Measurements from ENCODE around the gene HRH3. TPM values are rescaled to one million over a fixed set of nuclear protein-coding genes. Genes with fewer than 3 reads are reported as not detected.

HRH3 gene
- total RNA-seq, 6 donors from 2014 or later, result not detected

- ATAC-seq (ENCODE audit: low FRiP score in 2 of 2), result no peak
- Histone ChIP-seq H3K27me3 (no peaks in the 10 kb centered on the region), H3K36me3 (no peaks in the 10 kb centered on the region), H3K4me3 (no peak overlapping the region), H3K9me3 (no peaks in the 10 kb centered on the region), H3K27ac (no peak overlapping the region), H3K4me1 (peaks cover 4 to 15% (median 8%) of the 10 kb centered on the region in 4 donors)
- 45% methylated on average over 5 of the region's 5 CpGs; no CpG with 5 or more reads in 1 of the 2 donors for WGBS, 2 donors
- TF ChIP-seq EP300 (IDR thresholded peaks at IDR 0.05) (no peak), POLR2AphosphoS5 (IDR thresholded peaks at IDR 0.05) (no peak)
- DNase-seq, result peak in 1 of 2 donors; percentile 68
Measured at GRCh38 chr20:62234339-62234738, 14.3 kb upstream of the HRH3 start.

GRCh38 chr20:62233684-62234083, 13.6 kb upstream of the HRH3 start:
- H3K4me3 ChIP-seq, result no peak overlapping the region
- peaks cover 2 to 12% (median 6%) of the 10 kb centered on the region in 4 donors for H3K4me1 ChIP-seq
- no peaks in the 10 kb centered on the region for H3K36me3 ChIP-seq
- H3K27ac ChIP-seq, result no peak overlapping the region
- ATAC-seq (ENCODE audit: low FRiP score in 2 of 2), result no peak
- H3K9me3 ChIP-seq, result no peaks in the 10 kb centered on the region
- no peaks in the 10 kb centered on the region for H3K27me3 ChIP-seq
- DNase-seq, result no peak
- WGBS, 2 donors, result 62 to 83% methylated on average over 2 to 4 of the region's 4 CpGs
- no peak for TF ChIP-seq CTCF (IDR thresholded peaks at IDR 0.05)
- no peak for TF ChIP-seq POLR2A (IDR thresholded peaks at IDR 0.05)
- TF ChIP-seq EP300 (IDR thresholded peaks at IDR 0.05), result no peak
- no peak for TF ChIP-seq POLR2AphosphoS5 (IDR thresholded peaks at IDR 0.05)

GRCh38 chr20:62232770-62233645, 12.9 kb upstream of the HRH3 start:
- ATAC-seq (ENCODE audit: low FRiP score in 2 of 2), result no peak
- Histone ChIP-seq H3K4me3 (no peak overlapping the region), H3K27ac (no peak overlapping the region), H3K36me3 (no peaks in the 10 kb centered on the region), H3K27me3 (no peaks in the 10 kb centered on the region), H3K4me1 (peaks cover 2 to 12% (median 6%) of the 10 kb centered on the region in 4 donors), H3K9me3 (no peaks in the 10 kb centered on the region)
- WGBS, 2 donors, result 55 to 58% methylated on average over 6 to 17 of the region's 18 CpGs
- peak in 1 of 2 donors; percentile 54 for DNase-seq
- TF ChIP-seq CTCF (IDR thresholded peaks at IDR 0.05) (no peak), POLR2A (IDR thresholded peaks at IDR 0.05) (no peak), POLR2AphosphoS5 (IDR thresholded peaks at IDR 0.05) (no peak), EP300 (IDR thresholded peaks at IDR 0.05) (no peak)

- Histone ChIP-seq H3K4me1 (peaks cover 0 to 6% (median 0%) of the 10 kb centered on the region in 4 donors), H3K27ac (no peak overlapping the region), H3K9me3 (no peaks in the 10 kb centered on the region), H3K27me3 (no peaks in the 10 kb centered on the region), H3K4me3 (no peak overlapping the region), H3K36me3 (no peaks in the 10 kb centered on the region)
- 84 to 90% methylated on average over 2 to 7 of the region's 7 CpGs for WGBS, 2 donors
- ATAC-seq (ENCODE audit: low FRiP score in 2 of 2) (no peak), DNase-seq (no peak)
- TF ChIP-seq EP300 (IDR thresholded peaks at IDR 0.05) (no peak), POLR2A (IDR thresholded peaks at IDR 0.05) (no peak), CTCF (IDR thresholded peaks at IDR 0.05) (no peak), POLR2AphosphoS5 (IDR thresholded peaks at IDR 0.05) (no peak)
Measured at GRCh38 chr20:62232194-62232593, 12.1 kb upstream of the HRH3 start.

- Histone ChIP-seq H3K4me3 (no peak overlapping the region), H3K27ac (no peak overlapping the region), H3K36me3 (no peaks in the 10 kb centered on the region), H3K4me1 (peaks cover 0 to 6% (median 0%) of the 10 kb centered on the region in 4 donors), H3K9me3 (no peaks in the 10 kb centered on the region), H3K27me3 (no peaks in the 10 kb centered on the region)
- DNase-seq, result no peak
- TF ChIP-seq EP300 (IDR thresholded peaks at IDR 0.05), result no peak
- TF ChIP-seq CTCF (IDR thresholded peaks at IDR 0.05), result no peak
- no peak for TF ChIP-seq POLR2A (IDR thresholded peaks at IDR 0.05)
- TF ChIP-seq POLR2AphosphoS5 (IDR thresholded peaks at IDR 0.05), result no peak
- WGBS, 2 donors, result 94 to 100% methylated on average over 2 to 6 of the region's 6 CpGs
- ATAC-seq (ENCODE audit: low FRiP score in 2 of 2), result no peak
Measured at GRCh38 chr20:62231292-62231691, 11.2 kb upstream of the HRH3 start.
